ENCODE results near the gene C1QC.

The C1QC gene

DNA sequence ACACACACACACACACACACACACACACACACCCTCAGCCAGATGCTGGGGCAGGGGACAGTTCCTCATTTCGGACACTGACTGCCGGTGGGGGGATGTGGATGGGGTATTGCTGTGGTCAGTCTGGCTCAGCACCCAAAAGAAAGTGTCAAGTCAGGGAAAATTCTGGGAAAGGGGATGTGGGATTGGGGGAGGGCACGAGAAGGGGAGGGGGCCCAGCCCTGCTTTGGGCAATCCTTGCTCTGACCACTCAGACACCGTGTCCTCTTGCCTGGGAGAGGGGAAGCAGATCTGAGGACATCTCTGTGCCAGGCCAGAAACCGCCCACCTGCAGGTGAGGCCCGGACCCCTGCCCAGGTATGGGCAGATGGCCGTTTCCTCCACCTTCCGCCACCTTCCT is at the start of gene C1QC:
TSS of gene C1QC (plus strand) at position 253 of the 400 bp plus-strand sequence. CDS start 391 bp downstream, outside the sequence.
- no peak for DNase-seq (ENCODE audit: low spot score in 2 of 2)
- no peak within 1 kb of the TSS for H3K27ac Mint-ChIP-seq (ENCODE audit: low read depth)
- H3K9me3 Mint-ChIP-seq: no peaks in the 10 kb centered on the region

DNA sequence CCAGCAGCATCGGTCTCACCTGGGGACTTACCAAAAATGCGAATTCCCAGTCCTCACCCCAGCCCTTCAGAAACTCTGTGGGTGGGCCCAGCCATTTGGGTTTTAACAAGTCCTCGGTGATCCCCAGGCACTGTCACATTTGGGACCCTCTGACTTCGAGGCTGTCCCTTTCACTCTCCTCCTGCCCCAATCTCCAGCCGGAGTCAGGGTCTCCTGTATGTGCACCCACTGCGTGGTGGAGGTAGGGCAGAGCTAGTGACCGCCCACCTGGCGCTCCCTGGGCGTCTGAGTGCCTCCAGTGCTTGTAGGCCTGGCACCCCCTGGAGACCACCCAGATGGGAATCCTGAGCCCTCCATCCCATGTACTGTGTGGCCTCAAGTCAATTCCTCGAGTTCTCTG is 49.0 kb upstream of the C1QC start:
- DNase-seq (ENCODE audit: low spot score in 2 of 2) (no peak), ATAC-seq (replicated peaks; ENCODE audit: extremely low read depth, poor library complexity, severe bottlenecking) (no peak)
- Mint-ChIP-seq H3K9me3 (no peaks in the 10 kb centered on the region), H3K4me3 (no peak overlapping the region), H3K36me3 (ENCODE audit: insufficient read depth) (no peaks in the 10 kb centered on the region), H3K4me1 (no peaks in the 10 kb centered on the region), H3K27ac (ENCODE audit: low read depth) (no peak overlapping the region), H3K27me3 (peaks cover 75% of the 10 kb centered on the region)

More for the DNA sequence above, at the start of gene C1QC:
- no peak within 1 kb of the TSS for H3K4me3 Mint-ChIP-seq
- ATAC-seq (replicated peaks; ENCODE audit: extremely low read depth, poor library complexity, severe bottlenecking): no peak
- no peaks in the 10 kb centered on the region for H3K4me1 Mint-ChIP-seq
- peaks cover 41% of the 10 kb centered on the region for H3K27me3 Mint-ChIP-seq
- H3K36me3 Mint-ChIP-seq (ENCODE audit: insufficient read depth): no peaks in the 10 kb centered on the region

DNA sequence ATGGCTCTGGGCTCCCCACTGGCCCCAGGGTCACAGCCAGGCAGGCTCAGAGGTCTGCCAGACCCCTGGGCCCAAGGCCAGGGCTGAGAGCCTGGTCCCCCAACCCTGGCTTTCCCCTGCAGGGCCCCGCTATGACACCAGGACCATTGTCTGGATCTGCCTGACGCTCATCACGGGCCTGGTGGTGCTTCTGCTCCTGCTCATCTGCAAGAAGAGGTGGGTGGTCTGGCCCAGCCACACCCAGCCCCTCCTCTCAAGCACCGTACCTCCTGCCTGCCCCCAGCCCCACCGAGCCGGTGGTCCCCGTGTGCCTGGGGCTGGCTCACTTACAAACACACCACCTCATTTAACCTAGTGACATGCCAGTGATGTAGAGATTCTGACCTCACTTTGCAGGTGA is 48.3 kb upstream of the C1QC start:
- DNase-seq (ENCODE audit: low spot score in 2 of 2) (no peak), ATAC-seq (replicated peaks; ENCODE audit: extremely low read depth, poor library complexity, severe bottlenecking) (no peak)
- no peak overlapping the region for H3K4me3 Mint-ChIP-seq
- peaks cover 70% of the 10 kb centered on the region for H3K27me3 Mint-ChIP-seq
- H3K4me1 Mint-ChIP-seq: no peaks in the 10 kb centered on the region
- H3K27ac Mint-ChIP-seq (ENCODE audit: low read depth): no peak overlapping the region
- H3K9me3 Mint-ChIP-seq: no peaks in the 10 kb centered on the region
- H3K36me3 Mint-ChIP-seq (ENCODE audit: insufficient read depth): no peaks in the 10 kb centered on the region

DNA sequence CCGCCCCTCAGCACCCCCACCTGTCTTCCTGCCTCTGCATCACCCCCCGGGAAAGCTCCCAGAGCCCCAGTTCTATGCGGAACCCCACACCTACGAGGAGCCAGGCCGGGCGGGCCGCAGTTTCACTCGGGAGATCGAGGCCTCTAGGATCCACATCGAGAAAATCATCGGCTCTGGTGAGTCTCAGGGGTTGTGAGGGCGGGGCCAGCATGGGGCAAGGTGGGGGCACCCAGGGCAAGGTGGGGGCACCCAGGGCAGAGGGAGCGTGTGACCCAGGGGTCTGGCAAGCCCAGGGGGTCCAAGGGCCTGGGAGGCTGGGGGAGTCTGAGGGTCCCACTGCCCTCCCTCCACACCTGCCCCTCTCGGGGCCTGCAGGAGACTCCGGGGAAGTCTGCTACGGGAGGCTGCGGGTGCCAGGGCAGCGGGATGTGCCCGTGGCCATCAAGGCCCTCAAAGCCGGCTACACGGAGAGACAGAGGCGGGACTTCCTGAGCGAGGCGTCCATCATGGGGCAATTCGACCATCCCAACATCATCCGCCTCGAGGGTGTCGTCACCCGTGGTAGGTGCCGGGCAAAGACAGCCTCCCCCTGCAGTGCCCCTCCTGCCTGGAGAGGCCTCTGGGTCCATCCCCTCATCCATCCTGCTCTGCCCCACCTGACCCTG is 46.0 kb upstream of the C1QC start:
- DNase-seq (ENCODE audit: low spot score in 2 of 2) (no peak), ATAC-seq (replicated peaks; ENCODE audit: extremely low read depth, poor library complexity, severe bottlenecking) (no peak)
- Mint-ChIP-seq H3K9me3 (no peaks in the 10 kb centered on the region), H3K27ac (ENCODE audit: low read depth) (no peak overlapping the region), H3K36me3 (ENCODE audit: insufficient read depth) (no peaks in the 10 kb centered on the region), H3K27me3 (peaks cover 58% of the 10 kb centered on the region), H3K4me1 (no peaks in the 10 kb centered on the region), H3K4me3 (no peak overlapping the region)

DNA sequence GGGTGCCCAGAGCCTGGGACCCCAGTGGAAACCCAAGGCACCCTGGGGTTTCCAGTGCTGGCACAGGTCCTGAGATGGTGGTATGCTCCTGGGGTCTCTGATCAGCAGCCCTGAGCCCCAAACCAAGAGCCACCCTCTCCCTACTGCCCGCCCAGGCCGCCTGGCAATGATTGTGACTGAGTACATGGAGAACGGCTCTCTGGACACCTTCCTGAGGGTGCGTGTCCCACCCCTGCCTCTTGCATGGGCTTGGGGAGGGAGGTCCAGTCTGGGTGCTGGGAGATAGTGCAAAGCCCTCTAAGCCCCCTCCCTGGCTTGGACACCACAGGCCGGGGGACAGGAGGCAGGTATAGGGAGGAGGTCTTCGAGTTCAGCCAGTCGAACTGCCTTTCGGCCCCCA is 45.4 kb upstream of the C1QC start:
- Mint-ChIP-seq H3K9me3 (no peaks in the 10 kb centered on the region), H3K4me1 (no peaks in the 10 kb centered on the region), H3K4me3 (no peak overlapping the region), H3K36me3 (ENCODE audit: insufficient read depth) (no peaks in the 10 kb centered on the region), H3K27ac (ENCODE audit: low read depth) (no peak overlapping the region), H3K27me3 (peaks cover 58% of the 10 kb centered on the region)
- DNase-seq (ENCODE audit: low spot score in 2 of 2) (no peak), ATAC-seq (replicated peaks; ENCODE audit: extremely low read depth, poor library complexity, severe bottlenecking) (no peak)

DNA sequence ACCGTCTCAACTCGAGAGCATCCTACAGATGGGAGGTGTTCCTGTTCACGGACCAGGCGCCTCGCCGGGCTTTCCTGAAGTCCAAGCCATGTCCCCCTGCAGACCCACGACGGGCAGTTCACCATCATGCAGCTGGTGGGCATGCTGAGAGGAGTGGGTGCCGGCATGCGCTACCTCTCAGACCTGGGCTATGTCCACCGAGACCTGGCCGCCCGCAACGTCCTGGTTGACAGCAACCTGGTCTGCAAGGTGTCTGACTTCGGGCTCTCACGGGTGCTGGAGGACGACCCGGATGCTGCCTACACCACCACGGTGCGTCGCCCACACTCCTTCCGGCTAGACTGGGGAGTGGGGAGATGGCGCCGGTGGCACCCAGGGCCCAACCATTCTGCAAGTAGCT is 44.7 kb upstream of the C1QC start:
- H3K36me3 Mint-ChIP-seq (ENCODE audit: insufficient read depth): no peaks in the 10 kb centered on the region
- DNase-seq (ENCODE audit: low spot score in 2 of 2) (no peak), ATAC-seq (replicated peaks; ENCODE audit: extremely low read depth, poor library complexity, severe bottlenecking) (no peak)
- no peak overlapping the region for H3K27ac Mint-ChIP-seq (ENCODE audit: low read depth)
- H3K27me3 Mint-ChIP-seq: peaks cover 66% of the 10 kb centered on the region
- H3K4me3 Mint-ChIP-seq: no peak overlapping the region
- no peaks in the 10 kb centered on the region for H3K4me1 Mint-ChIP-seq
- no peaks in the 10 kb centered on the region for H3K9me3 Mint-ChIP-seq

DNA sequence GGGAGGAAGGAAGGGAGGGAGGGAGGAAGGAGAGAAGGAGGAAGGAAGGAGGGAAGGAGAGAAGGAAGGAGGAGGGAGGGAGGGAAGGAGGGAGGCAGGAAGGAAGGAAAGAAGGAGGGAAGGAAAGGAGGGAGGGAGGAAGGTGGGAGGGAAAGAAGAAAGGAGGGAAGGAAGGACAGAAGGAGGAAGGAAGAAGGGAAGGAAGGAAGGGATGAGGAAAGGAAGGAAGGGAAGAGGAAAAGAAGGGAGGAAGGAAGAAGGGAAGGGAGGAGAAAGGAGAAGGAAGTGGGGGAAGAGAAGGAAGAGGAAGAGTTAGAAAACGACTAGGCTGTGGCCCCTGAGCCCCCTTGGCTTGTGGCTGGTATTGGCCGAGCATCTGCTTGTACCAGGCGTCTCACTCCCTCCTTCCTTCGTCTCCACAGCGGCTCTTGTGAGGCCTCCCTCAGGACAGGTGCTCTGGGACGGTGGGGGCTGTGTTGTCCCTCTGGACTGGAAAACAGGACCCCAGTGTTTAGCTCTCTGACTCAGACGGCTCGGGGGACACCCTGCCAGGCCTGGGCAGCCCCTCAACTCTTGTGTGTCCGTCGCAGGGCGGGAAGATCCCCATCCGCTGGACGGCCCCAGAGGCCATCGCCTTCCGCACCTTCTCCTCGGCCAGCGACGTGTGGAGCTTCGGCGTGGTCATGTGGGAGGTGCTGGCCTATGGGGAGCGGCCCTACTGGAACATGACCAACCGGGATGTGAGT is 43.2 kb upstream of the C1QC start:
- Mint-ChIP-seq H3K27me3 (peaks cover 70% of the 10 kb centered on the region), H3K27ac (ENCODE audit: low read depth) (no peak overlapping the region), H3K4me1 (no peaks in the 10 kb centered on the region), H3K36me3 (ENCODE audit: insufficient read depth) (no peaks in the 10 kb centered on the region), H3K4me3 (no peak overlapping the region), H3K9me3 (no peaks in the 10 kb centered on the region)
- ATAC-seq (replicated peaks; ENCODE audit: extremely low read depth, poor library complexity, severe bottlenecking) (no peak), DNase-seq (ENCODE audit: low spot score in 2 of 2) (no peak)

DNA sequence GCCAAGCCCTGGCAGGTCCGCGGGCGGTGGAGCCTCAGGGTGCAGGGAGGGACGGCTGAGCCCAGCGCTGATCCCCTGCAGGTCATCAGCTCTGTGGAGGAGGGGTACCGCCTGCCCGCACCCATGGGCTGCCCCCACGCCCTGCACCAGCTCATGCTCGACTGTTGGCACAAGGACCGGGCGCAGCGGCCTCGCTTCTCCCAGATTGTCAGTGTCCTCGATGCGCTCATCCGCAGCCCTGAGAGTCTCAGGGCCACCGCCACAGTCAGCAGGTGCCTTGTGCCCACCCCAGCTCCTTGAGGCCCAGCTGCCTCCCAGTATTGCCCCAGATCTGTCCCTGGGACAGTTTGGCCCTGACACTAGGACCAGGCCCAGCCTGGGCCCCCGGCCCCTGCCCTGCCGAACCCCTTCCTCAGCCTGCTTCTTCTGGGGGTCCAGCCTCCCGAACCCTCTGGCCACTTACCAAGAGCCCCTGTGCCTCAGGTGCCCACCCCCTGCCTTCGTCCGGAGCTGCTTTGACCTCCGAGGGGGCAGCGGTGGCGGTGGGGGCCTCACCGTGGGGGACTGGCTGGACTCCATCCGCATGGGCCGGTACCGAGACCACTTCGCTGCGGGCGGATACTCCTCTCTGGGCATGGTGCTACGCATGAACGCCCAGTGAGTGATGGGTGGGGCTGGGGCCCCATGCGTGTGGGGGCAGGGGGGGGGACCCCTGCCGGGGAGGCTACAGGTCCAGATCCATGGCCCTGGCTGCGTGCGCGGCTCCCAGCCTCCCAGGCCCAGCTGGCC is 42.4 kb upstream of the C1QC start:
- no peaks in the 10 kb centered on the region for H3K4me1 Mint-ChIP-seq
- no peak for DNase-seq (ENCODE audit: low spot score in 2 of 2)
- no peak overlapping the region for H3K27ac Mint-ChIP-seq (ENCODE audit: low read depth)
- peaks cover 70% of the 10 kb centered on the region for H3K27me3 Mint-ChIP-seq
- H3K36me3 Mint-ChIP-seq (ENCODE audit: insufficient read depth): no peaks in the 10 kb centered on the region
- no peaks in the 10 kb centered on the region for H3K9me3 Mint-ChIP-seq
- H3K4me3 Mint-ChIP-seq: no peak overlapping the region
- ATAC-seq (replicated peaks; ENCODE audit: extremely low read depth, poor library complexity, severe bottlenecking): no peak

DNA sequence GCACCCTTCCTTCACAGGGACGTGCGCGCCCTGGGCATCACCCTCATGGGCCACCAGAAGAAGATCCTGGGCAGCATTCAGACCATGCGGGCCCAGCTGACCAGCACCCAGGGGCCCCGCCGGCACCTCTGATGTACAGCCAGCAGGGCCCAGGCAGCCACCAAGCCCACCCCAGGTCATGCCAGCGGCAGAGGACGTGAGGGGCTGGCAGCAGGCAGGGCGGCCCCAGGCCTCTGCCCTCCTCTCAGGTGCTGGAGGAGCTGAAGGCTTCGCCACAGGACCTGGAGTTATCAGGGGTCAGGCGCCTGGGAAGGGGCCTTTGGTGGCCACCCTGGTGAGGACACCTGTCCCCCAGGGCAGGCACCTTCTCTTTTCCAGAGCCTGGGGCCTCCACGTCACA is 41.8 kb upstream of the C1QC start:
- Mint-ChIP-seq H3K4me3 (no peak overlapping the region), H3K36me3 (ENCODE audit: insufficient read depth) (no peaks in the 10 kb centered on the region), H3K9me3 (no peaks in the 10 kb centered on the region), H3K27me3 (peaks cover 69% of the 10 kb centered on the region), H3K4me1 (no peaks in the 10 kb centered on the region), H3K27ac (ENCODE audit: low read depth) (no peak overlapping the region)
- ATAC-seq (replicated peaks; ENCODE audit: extremely low read depth, poor library complexity, severe bottlenecking) (no peak), DNase-seq (ENCODE audit: low spot score in 2 of 2) (no peak)

DNA sequence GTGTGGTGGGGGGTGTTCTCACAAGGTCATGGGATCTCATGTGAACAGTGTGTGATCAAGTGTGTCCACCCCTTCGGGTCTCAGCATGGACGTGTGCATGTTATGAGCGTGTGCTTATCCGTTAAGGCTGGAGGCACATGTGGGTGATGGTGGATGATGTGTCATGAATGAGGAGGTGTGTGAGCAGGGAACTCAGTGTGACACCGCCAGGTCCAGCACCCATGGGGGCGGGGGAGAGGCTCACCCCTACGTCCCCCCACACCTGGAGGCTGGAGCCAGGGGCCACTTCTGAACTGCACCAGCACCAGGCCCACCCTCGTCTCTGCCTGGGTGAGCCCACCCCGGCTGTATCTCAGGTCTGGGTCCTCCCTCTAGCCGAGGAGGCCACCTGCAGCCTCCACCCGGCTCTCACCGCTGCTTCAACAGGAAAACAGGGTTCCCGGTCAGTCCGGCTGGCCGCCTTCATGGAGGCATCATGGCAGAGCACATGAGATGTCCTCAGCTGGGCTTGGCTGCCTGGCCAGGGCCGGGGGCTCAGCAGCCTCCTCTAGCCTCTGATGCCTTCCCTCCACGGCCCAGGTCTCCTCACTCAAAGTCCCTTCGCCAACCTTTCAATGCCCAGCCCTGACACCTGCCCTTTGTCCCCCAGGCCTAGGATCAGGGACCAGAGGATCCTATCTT is 41.2 kb upstream of the C1QC start:
- H3K27me3 Mint-ChIP-seq: peaks cover 65% of the 10 kb centered on the region
- no peak overlapping the region for H3K4me3 Mint-ChIP-seq
- H3K27ac Mint-ChIP-seq (ENCODE audit: low read depth): no peak overlapping the region
- ATAC-seq (replicated peaks; ENCODE audit: extremely low read depth, poor library complexity, severe bottlenecking) (no peak), DNase-seq (ENCODE audit: low spot score in 2 of 2) (no peak)
- H3K4me1 Mint-ChIP-seq: no peaks in the 10 kb centered on the region
- no peaks in the 10 kb centered on the region for H3K36me3 Mint-ChIP-seq (ENCODE audit: insufficient read depth)
- no peaks in the 10 kb centered on the region for H3K9me3 Mint-ChIP-seq

DNA sequence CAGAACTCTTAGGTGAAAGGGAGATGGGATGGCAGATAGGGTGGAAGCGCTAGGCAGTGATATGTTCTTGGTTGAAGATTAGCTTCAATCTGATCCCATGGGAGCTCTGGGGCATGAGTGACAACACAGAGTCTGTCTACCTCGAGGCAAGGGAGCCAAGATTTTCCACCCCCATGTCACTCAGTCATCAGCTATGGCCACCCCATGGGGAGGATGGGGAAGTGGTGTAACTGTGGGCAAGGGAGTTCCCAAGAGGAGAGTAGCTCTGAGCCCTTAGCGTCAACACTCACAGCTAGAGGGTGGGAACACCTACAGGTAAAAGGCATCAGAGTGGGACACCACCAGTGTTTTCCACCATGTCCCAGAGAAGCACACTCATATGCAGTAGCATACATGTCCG is 37.3 kb upstream of the C1QC start:
- Mint-ChIP-seq H3K4me1 (no peaks in the 10 kb centered on the region), H3K9me3 (no peaks in the 10 kb centered on the region), H3K27ac (ENCODE audit: low read depth) (no peak overlapping the region), H3K27me3 (peaks cover 85% of the 10 kb centered on the region), H3K36me3 (ENCODE audit: insufficient read depth) (no peaks in the 10 kb centered on the region), H3K4me3 (no peak overlapping the region)
- ATAC-seq (replicated peaks; ENCODE audit: extremely low read depth, poor library complexity, severe bottlenecking) (no peak), DNase-seq (ENCODE audit: low spot score in 2 of 2) (no peak)

DNA sequence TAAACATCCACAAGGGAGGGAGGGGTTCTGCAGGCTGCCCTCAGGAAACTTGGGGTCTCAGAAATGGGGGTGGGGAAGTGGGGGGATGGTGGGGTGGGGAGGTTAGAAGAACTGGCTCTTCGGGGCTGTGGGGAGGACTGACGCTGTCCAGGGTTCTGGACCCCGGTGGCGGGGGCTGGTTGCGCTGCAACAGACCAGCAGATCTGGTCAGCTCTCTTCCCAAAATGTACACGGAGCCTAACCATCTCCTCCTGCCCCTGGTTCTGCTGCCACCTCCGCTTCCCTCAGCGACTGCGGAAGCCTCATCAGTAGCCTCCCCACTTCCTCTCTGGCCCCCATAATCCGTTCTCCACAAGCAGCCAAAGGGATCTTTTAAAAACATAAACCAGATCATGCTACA is 36.3 kb upstream of the C1QC start:
- ATAC-seq (replicated peaks; ENCODE audit: extremely low read depth, poor library complexity, severe bottlenecking): no peak
- Mint-ChIP-seq H3K27me3 (peaks cover 92% of the 10 kb centered on the region), H3K27ac (ENCODE audit: low read depth) (no peak overlapping the region), H3K4me1 (no peaks in the 10 kb centered on the region), H3K36me3 (ENCODE audit: insufficient read depth) (no peaks in the 10 kb centered on the region), H3K4me3 (no peak overlapping the region), H3K9me3 (no peaks in the 10 kb centered on the region)
- DNase-seq (ENCODE audit: low spot score in 2 of 2): no peak

All from central memory CD8-positive, alpha-beta T cell (primary cell).